Small intestine (tissue), 7 donors: ENCODE data around the gene BRD4. TPM values are rescaled to one million over a fixed set of nuclear protein-coding genes. Genes with fewer than 3 reads are reported as not detected.
"Not testable (repeated sequence)": the region's sequence is repeated elsewhere in the genome, so short reads cannot be mapped to it uniquely, and the experiment has no call there.

Source experiments
- DNase-seq, 2 donors: peaks; one replicate each; pipeline versions ENCODE4 v3.0.0 to v3.0.0-alpha.2; 2013
- FAIRE-seq: peaks from 2 replicates; lab custom pipeline; 2012; peaks lifted over from hg19 to GRCh38; lab: Jason Lieb, UNC
- H3K27ac ChIP-seq, 3 donors: one replicate each; pipeline ENCODE4 v1.5.1; 2013; ENCODE audit warnings: low read length in 2 of 3, mild to moderate bottlenecking in 2 of 3, control low read depth in 1 of 3, inconsistent platforms in 1 of 3, low read depth in 1 of 3, moderate library complexity in 1 of 3
- H3K27me3 ChIP-seq, 3 donors: one replicate each; pipeline ENCODE4 v1.6.1; 2013; ENCODE audit warnings: low read length in 3 of 3, inconsistent platforms in 1 of 3; ENCODE audit not compliant: control insufficient read depth in 3 of 3, insufficient read depth in 3 of 3
- H3K36me3 ChIP-seq, 3 donors: one replicate each; pipeline ENCODE4 v1.6.1; 2013; ENCODE audit warnings: low read length in 3 of 3, inconsistent platforms in 1 of 3, low read depth in 1 of 3, mild to moderate bottlenecking in 1 of 3, moderate library complexity in 1 of 3; ENCODE audit not compliant: control insufficient read depth in 3 of 3, insufficient read depth in 2 of 3
- H3K4me1 ChIP-seq, 3 donors: one replicate each; pipeline ENCODE4 v1.6.1; 2013; ENCODE audit warnings: low read length in 2 of 3, inconsistent platforms in 1 of 3, low read depth in 1 of 3, mild to moderate bottlenecking in 1 of 3, moderate library complexity in 1 of 3; ENCODE audit not compliant: control insufficient read depth in 3 of 3, insufficient read depth in 2 of 3
- H3K4me3 ChIP-seq, 3 donors: one replicate each; pipeline ENCODE4 v1.5.1; 2013; ENCODE audit warnings: low read length in 3 of 3, control low read depth in 1 of 3, inconsistent platforms in 1 of 3, low read depth in 1 of 3, mild to moderate bottlenecking in 1 of 3, moderate library complexity in 1 of 3
- H3K9me3 ChIP-seq, 2 donors: one replicate each; pipeline ENCODE4 v1.6.1; 2013; ENCODE audit warnings: low read depth in 1 of 2, low read length in 1 of 2; ENCODE audit not compliant: control insufficient read depth in 2 of 2, insufficient read depth in 1 of 2
- WGBS, 3 donors: extraction: QIAGEN DNeasy Blood & Tissue Kit; methylation state at CpG; one replicate each; pipeline ENCODE4 v1.1.7; 2013; 5-methylcytosine and 5-hydroxymethylcytosine counted together
- polyA plus RNA-seq, 4 donors: library from polyadenylated mRNA; stranded (reverse) in 3 of 4; unstranded in 1 of 4; fragments of 200-250 nt in 3 of 4; fragments of 120-200 nt in 1 of 4; gene quantifications; one replicate each; pipeline versions ENCODE4 v1.2.1 to v1.2.3, GENCODE V29; 2013
- donor health status: healthy with polysubstance abuse.
- donor health status: control.
- donor health status: control.
- donor health status: Bipolar disorder and iron deficiency.
- donor health status: healthy.

BRD4 gene
- polyA plus RNA-seq, 4 donors, result 15.7 to 41.4 (median 24.7) TPM

DNA sequence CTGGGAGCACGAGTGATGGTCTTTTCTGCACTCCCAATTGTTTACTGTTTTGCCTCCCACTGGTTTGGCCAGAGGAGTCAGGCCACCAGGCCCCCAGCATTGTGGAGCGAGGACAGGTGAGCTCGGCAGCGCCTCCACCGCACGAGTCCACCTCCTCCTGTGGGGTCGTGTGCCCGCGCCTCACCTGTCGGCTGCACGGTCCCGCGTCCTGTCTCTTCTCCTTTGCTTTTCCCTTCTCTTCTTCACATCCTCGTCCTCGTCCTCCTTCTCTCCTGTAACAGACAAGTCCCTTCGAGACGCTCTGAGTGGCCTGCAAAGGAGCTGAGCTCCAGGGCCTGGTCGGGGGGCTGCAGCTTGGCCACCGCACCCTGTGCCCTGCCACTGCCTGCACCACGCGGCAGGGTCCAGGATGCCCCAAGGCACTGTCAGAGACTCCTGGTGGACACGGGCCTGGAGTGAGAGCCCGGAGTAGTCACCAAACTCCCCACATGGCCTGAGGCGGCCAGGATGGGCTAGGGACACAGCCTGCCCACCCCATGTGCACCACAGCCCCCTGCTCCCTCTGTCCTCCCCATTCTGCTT lies 35.8 kb upstream of the BRD4 start:
- Histone ChIP-seq H3K27me3 (no peaks in the 10 kb centered on the region), H3K9me3 (no peaks in the 10 kb centered on the region), H3K4me3 (no peak overlapping the region), H3K27ac (no peak overlapping the region), H3K36me3 (peaks cover 9 to 86% (median 26%) of the 10 kb centered on the region in 3 donors), H3K4me1 (no peaks in the 10 kb centered on the region)
- DNase-seq (no peak), FAIRE-seq (no peak)
- 95 to 97% (median 96%) methylated on average over 24 of the region's 24 CpGs for WGBS, 3 donors

DNA sequence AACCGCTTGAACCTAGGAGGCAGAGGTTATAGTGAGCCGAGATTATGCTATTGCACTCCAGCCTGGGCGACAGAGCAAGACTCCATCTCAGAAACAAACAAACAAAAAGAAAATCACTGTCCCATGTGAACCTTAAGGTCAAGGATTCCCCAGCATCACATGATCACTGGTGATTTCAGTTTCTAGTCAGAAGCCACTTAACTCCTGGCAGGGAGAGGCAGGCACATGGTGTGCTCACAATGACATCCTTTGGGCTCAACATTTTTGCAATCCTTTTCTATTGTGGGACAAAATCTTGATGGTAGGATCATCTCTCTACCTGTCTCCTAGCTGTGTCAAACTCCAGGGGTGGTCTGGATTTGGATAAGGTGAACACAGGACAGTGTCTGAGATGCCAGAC lies 35.1 kb upstream of the BRD4 start:
- no peaks in the 10 kb centered on the region for H3K27me3 ChIP-seq
- 87 to 91% (median 89%) methylated on average over 3 of the region's 3 CpGs for WGBS, 3 donors
- no peaks in the 10 kb centered on the region for H3K9me3 ChIP-seq
- no peak overlapping the region for H3K4me3 ChIP-seq
- H3K27ac ChIP-seq, result no peak overlapping the region
- FAIRE-seq, result no peak
- H3K4me1 ChIP-seq, result no peaks in the 10 kb centered on the region
- peaks cover 6 to 79% (median 26%) of the 10 kb centered on the region in 3 donors for H3K36me3 ChIP-seq
- DNase-seq, result no peak

DNA sequence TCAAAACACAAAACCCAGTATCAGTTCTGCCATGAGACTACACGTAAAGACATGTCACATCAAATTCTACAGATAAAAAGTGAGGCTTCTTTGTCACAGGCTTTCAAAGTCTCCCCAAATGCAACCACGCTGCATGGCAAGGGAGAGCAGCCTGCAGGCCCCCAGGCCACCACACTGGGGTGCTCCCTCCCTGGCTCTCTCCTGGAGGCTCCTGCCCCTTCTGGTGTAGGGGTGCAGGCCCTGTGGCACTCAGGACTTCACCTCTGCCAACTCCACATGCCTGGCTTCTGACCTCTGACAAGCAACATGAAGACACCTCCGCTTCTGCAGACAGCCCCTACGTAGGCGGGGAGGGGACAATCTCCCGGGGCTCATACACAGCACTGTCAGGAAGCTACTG lies 32.9 kb upstream of the BRD4 start:
- no peak for FAIRE-seq
- H3K27me3 ChIP-seq, result no peaks in the 10 kb centered on the region
- no peaks in the 10 kb centered on the region for H3K4me1 ChIP-seq
- no peak overlapping the region for H3K27ac ChIP-seq
- no peak for DNase-seq
- no peaks in the 10 kb centered on the region for H3K9me3 ChIP-seq
- H3K4me3 ChIP-seq, result no peak overlapping the region
- 95 to 96% (median 95%) methylated on average over 6 of the region's 6 CpGs for WGBS, 3 donors
- peaks cover 14 to 76% (median 16%) of the 10 kb centered on the region in 3 donors for H3K36me3 ChIP-seq

DNA sequence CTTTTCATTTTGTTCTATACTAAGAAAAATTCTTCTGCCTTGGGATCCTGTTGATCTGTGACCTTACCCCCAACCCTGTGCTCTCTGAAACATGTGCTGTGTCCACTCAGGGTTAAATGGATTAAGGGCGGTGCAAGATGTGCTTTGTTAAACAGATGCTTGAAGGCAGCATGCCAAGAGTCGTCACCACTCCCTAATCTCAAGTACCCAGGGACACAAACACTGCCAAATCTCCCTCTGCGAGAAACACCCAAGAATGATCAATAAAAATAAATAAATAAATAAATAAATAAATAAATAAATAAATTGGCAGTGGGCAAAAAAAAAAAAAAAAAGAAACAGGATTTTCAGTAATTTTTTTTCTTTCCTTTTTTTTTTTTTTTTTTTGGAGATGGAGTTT lies 31.5 kb upstream of the BRD4 start:
- not testable (repeated sequence) for H3K4me3 ChIP-seq, H3K27me3 ChIP-seq, FAIRE-seq, H3K9me3 ChIP-seq, DNase-seq, H3K27ac ChIP-seq, H3K4me1 ChIP-seq
- WGBS, 3 donors, result 57 to 62% (median 62%) methylated on average over 3 of the region's 3 CpGs
- peaks cover 14 to 72% (median 15%) of the 10 kb centered on the region in 3 donors for H3K36me3 ChIP-seq

DNA sequence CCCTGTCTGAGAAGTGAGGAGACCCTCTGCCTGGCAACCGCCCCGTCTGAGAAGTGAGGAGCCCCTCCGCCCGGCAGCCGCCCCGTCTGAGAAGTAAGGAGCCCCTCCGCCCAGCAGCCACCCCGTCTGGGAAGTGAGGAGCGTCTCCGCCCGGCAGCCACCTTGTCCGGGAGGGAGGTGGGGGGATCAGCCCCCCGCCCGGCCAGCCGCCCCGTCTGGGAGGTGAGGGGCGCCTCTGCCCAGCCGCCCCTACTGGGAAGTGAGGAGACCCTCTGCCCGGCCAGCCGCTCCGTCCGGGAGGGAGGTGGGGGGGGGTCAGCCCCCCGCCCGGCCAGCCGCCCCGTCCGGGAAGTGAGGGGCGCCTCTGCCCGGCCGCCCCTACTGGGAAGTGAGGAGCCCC lies 30.7 kb upstream of the BRD4 start:
- WGBS, 3 donors, result 95 to 96% (median 96%) methylated on average over 4 to 30 of the region's 30 CpGs
- H3K27me3 ChIP-seq, H3K4me3 ChIP-seq, H3K27ac ChIP-seq, DNase-seq, FAIRE-seq, H3K9me3 ChIP-seq, H3K4me1 ChIP-seq: not testable (repeated sequence)
- H3K36me3 ChIP-seq, result peaks cover 19 to 71% (median 21%) of the 10 kb centered on the region in 3 donors

DNA sequence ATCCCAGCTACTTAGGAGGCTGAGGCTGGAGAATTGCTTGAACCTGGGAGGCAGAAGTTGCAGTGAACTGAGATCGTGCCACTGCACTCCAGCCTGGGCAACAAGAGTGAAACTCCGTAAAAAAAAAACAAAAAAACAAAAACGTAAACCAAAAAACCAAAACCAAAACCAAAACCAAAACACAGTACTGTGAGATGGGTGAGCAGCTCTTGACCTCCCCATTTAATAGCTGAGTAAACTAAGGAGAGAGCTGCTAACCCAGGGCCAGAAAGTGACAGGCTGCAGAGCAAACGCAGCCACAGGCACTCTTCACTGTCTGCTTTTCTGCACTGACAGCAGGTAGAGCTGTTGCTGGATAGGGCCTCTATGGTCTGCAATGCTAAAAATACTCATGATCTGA lies 27.7 kb upstream of the BRD4 start:
- H3K27me3 ChIP-seq, FAIRE-seq, H3K9me3 ChIP-seq, H3K27ac ChIP-seq, H3K4me3 ChIP-seq, H3K4me1 ChIP-seq, DNase-seq: not testable (repeated sequence)
- peaks cover 17 to 77% (median 25%) of the 10 kb centered on the region in 3 donors for H3K36me3 ChIP-seq
- WGBS, 3 donors, result 50 to 69% (median 52%) methylated on average over 4 of the region's 4 CpGs

DNA sequence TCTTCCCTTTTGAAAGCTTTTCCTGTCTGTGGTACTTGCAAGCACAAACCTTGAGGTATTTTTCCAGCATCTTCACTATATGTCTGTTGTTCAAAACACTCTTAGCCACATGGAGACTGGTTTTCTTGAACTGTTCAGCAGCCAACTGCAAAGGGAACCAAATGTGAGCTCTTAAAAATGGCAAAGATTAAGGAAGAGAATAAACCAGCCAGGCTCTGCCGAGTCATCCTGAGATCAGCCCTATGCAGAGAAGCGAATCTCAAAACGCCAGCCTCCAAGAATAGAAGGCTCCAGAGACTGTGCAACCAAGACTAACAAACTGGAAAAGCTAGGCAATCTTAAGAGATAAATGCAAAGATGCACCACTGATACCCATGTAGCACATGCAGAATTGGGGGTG lies 26.6 kb upstream of the BRD4 start:
- Histone ChIP-seq H3K27ac (no peak overlapping the region), H3K4me1 (no peaks in the 10 kb centered on the region), H3K36me3 (peaks cover 22 to 76% (median 25%) of the 10 kb centered on the region in 3 donors), H3K9me3 (no peaks in the 10 kb centered on the region), H3K4me3 (no peak overlapping the region), H3K27me3 (no peaks in the 10 kb centered on the region)
- FAIRE-seq, result no peak
- 84 to 90% (median 89%) methylated on average over 3 of the region's 3 CpGs for WGBS, 3 donors
- no peak for DNase-seq

DNA sequence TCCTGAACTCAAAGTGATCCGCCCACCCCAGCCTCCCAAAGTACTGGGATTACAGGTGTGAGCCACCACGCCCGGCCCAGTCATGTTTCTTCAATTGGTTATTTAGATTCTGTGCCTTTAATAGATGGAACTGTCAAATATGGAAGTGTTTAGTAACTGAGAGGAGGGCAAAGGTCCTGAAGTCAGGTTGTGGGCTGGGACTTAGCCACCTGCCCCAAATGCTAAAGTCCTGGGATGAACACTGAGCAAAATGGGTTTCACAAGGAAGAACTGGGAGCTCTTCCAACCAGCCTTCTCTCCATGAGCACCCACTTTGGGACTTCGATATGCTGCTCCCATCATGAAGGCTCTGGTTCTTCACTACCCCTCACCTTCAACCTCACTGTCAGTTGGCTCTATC lies 25.6 kb upstream of the BRD4 start:
- FAIRE-seq (no peak), DNase-seq (peak; percentile 21 to 73)
- 71 to 92% (median 82%) methylated on average over 4 of the region's 4 CpGs for WGBS, 3 donors
- Histone ChIP-seq H3K27me3 (no peaks in the 10 kb centered on the region), H3K27ac (no peak overlapping the region), H3K9me3 (no peaks in the 10 kb centered on the region), H3K4me3 (no peak overlapping the region), H3K4me1 (no peaks in the 10 kb centered on the region), H3K36me3 (peaks cover 22 to 78% (median 27%) of the 10 kb centered on the region in 3 donors)
